IMR-90 (cell line): Measurements from ENCODE around the gene WDR27. TPM values are rescaled to one million over a fixed set of nuclear protein-coding genes. Genes with fewer than 3 reads are reported as not detected.

Experiments used
- ATAC-seq: fragments of 200-7000 bp; cut with Tn5 transposase; 2 replicates; pipeline ENCODE4 v1.9.1; 2020; ENCODE audit warnings: low read depth, mild to moderate bottlenecking, moderate library complexity
- BruUV-seq: library from RNA; stranded (reverse); fragments of 400-500 nt; replicated peaks from 2 replicates; lab custom pipeline; 2021; lab: Mats Ljungman, UMichigan
- CTCF ChIA-PET: fragments of 300-600 bp; formaldehyde crosslinking; extraction: SDS; loops from one replicate; lab custom pipeline; 2021; ENCODE audit warnings: antibody characterized with exemption; lab: Yijun Ruan, JAX
- POLR2A ChIA-PET: fragments of 300-600 bp; sonication (Branson Sonifier 250); formaldehyde crosslinking; loops from one replicate; lab custom pipeline; 2022; ENCODE audit warnings: antibody characterized with exemption; ENCODE audit not compliant: unreplicated experiment; lab: Charles Lee
- DNase-seq: peaks from one replicate; pipeline ENCODE4 v3.0.0; 2013
- H2AFZ ChIP-seq: replicated peaks from 2 replicates; pipeline ENCODE3; 2013; ENCODE audit warnings: low read length, mild to moderate bottlenecking; ENCODE audit not compliant: poor library complexity
- H2AK5ac ChIP-seq: 2 replicates; pipeline ENCODE4 v1.6.1; 2013; ENCODE audit warnings: low read depth, low read length, inconsistent platforms
- H2AK9ac ChIP-seq: replicated peaks from 2 replicates; pipeline ENCODE3; 2013; ENCODE audit warnings: mild to moderate bottlenecking, low read depth, low read length, moderate library complexity; ENCODE audit not compliant: poor library complexity
- H2BK120ac ChIP-seq: 2 replicates; pipeline ENCODE4 v1.6.1; 2013; ENCODE audit warnings: low read depth, low read length, inconsistent platforms
- H2BK15ac ChIP-seq: 3 replicates; pipeline ENCODE4 v1.6.1; 2013; ENCODE audit warnings: low read depth, low read length, inconsistent platforms
- H2BK20ac ChIP-seq: 2 replicates; pipeline ENCODE4 v1.6.1; 2013; ENCODE audit warnings: low read depth, mild to moderate bottlenecking, inconsistent platforms, low read length, moderate library complexity
- H2BK5ac ChIP-seq: 2 replicates; pipeline ENCODE4 v1.6.1; 2013; ENCODE audit warnings: mild to moderate bottlenecking, low read depth, low read length, inconsistent platforms; ENCODE audit not compliant: poor library complexity, severe bottlenecking
- H3K14ac ChIP-seq: replicated peaks from 2 replicates; pipeline ENCODE4 v1.6.1; 2013; ENCODE audit warnings: low read depth, low read length, inconsistent platforms
- H3K18ac ChIP-seq: 2 replicates; pipeline ENCODE4 v1.6.1; 2013; ENCODE audit warnings: low read depth, low read length, control low read depth
- H3K23ac ChIP-seq: 2 replicates; pipeline ENCODE4 v1.6.1; 2013; ENCODE audit warnings: low read depth, low read length, inconsistent platforms
- H3K27ac ChIP-seq: 2 replicates; pipeline ENCODE4 v1.5.1; 2013; ENCODE audit warnings: mild to moderate bottlenecking, control low read depth, low read length; ENCODE audit not compliant: insufficient read depth
- H3K27me3 ChIP-seq: 2 replicates; pipeline ENCODE4 v1.6.1; 2013; ENCODE audit warnings: low read length; ENCODE audit not compliant: control insufficient read depth, insufficient read depth
- H3K36me3 ChIP-seq: 2 replicates; pipeline ENCODE4 v1.6.1; 2013; ENCODE audit warnings: low read length, mixed read lengths; ENCODE audit not compliant: control insufficient read depth, insufficient read depth
- H3K4ac ChIP-seq: 2 replicates; pipeline ENCODE4 v1.6.1; 2013; ENCODE audit warnings: low read depth, low read length, inconsistent platforms
- H3K4me1 ChIP-seq: 2 replicates; pipeline ENCODE4 v1.6.1; 2013; ENCODE audit warnings: low read length, mixed read lengths; ENCODE audit not compliant: control insufficient read depth, insufficient read depth
- H3K4me2 ChIP-seq: 2 replicates; pipeline ENCODE4 v1.6.1; 2013; ENCODE audit warnings: low read depth, mild to moderate bottlenecking, control low read depth, low read length, moderate library complexity
- H3K4me3 ChIP-seq: 2 replicates; pipeline ENCODE4 v1.5.1; 2013; ENCODE audit warnings: low read depth, mild to moderate bottlenecking, control low read depth, low read length, moderate library complexity; ENCODE audit not compliant: insufficient read depth
- H3K56ac ChIP-seq: 2 replicates; pipeline ENCODE4 v1.6.1; 2013; ENCODE audit warnings: low read length, inconsistent platforms; ENCODE audit not compliant: insufficient read depth; ENCODE audit errors: extremely low read depth
- H3K79me1 ChIP-seq, 2 experiments: 2 replicates each; pipeline ENCODE4 v1.6.1; 2013; ENCODE audit warnings: low read length in 2 of 2, inconsistent platforms in 1 of 2, low read depth in 1 of 2
- H3K9ac ChIP-seq: 2 replicates; pipeline ENCODE4 v1.6.1; 2013; ENCODE audit warnings: low read depth, low read length, control low read depth
- H3K9me1 ChIP-seq: 2 replicates; pipeline ENCODE4 v1.6.1; 2013; ENCODE audit warnings: low read length, inconsistent platforms; ENCODE audit not compliant: insufficient read depth
- H3K9me3 ChIP-seq: 2 replicates; pipeline ENCODE4 v1.6.1; 2013; ENCODE audit warnings: low read length; ENCODE audit not compliant: control insufficient read depth, insufficient read depth
- H4K20me1 ChIP-seq: 2 replicates; pipeline ENCODE4 v1.6.1; 2013; ENCODE audit warnings: low read length, inconsistent platforms; ENCODE audit not compliant: insufficient read depth
- H4K5ac ChIP-seq: 2 replicates; pipeline ENCODE4 v1.6.1; 2013; ENCODE audit warnings: mild to moderate bottlenecking, low read depth, low read length, control low read depth
- H4K8ac ChIP-seq, 2 experiments: 2 replicates each; pipeline ENCODE4 v1.6.1; 2013; ENCODE audit warnings: low read depth in 2 of 2, low read length in 2 of 2, control low read depth in 1 of 2, inconsistent platforms in 1 of 2
- H4K91ac ChIP-seq: 2 replicates; pipeline ENCODE4 v1.6.1; 2013; ENCODE audit warnings: low read depth, low read length, inconsistent platforms; ENCODE audit not compliant: insufficient read depth
- BHLHE40 ChIP-seq: fragments of 150-350 bp; IDR thresholded peaks from 2 replicates; pipeline ENCODE4 v1.6.1; 2016; ENCODE audit warnings: mild to moderate bottlenecking, low read depth, low read length
- CHD1 ChIP-seq: IDR thresholded peaks from 2 replicates; pipeline ENCODE4 v1.6.1; 2012; ENCODE audit warnings: low read depth, low read length, improper control_type of control experiment
- whole genome bisulfite sequencing, 2 experiments: methylation state at CpG; one replicate each; pipeline versions ENCODE4 v1.1.5 to v1.1.7; 2013; ENCODE audit warnings: missing lambda C conversion rate in 2 of 2; ENCODE audit not compliant: insufficient read length in 1 of 2; ENCODE audit errors: extremely low coverage in 2 of 2; 5-methylcytosine and 5-hydroxymethylcytosine counted together
- dilution Hi-C: fragments of 300-500 bp; cut with HindIII; formaldehyde crosslinking; loops from one replicate; pipeline ENCODE4 v1.14.3; 2018; ENCODE audit warnings: low sequenced_read_pairs; ENCODE audit not compliant: unreplicated experiment
- in situ Hi-C: fragments of 300-500 bp; cut with MboI; formaldehyde crosslinking; loops from 3 replicates; pipeline ENCODE4 v1.14.3; 2019; ENCODE audit warnings: low sequenced_read_pairs, inconsistent platforms, mixed read lengths
- intact Hi-C: fragments of 100-400 bp; cut with micrococcal nuclease; formaldehyde crosslinking; loops from 2 replicates; pipeline ENCODE4 v1.10.0; 2022
- polyA plus RNA-seq, 3 experiments: library from polyadenylated mRNA; depleted of rRNA; stranded (reverse); fragments of >200 nt; gene quantifications; 2 replicates each; pipeline ENCODE4 v1.2.3, GENCODE V29; 2012; ENCODE audit warnings: low replicate concordance in 1 of 3
- total RNA-seq: library from RNA; depleted of rRNA; stranded (reverse); fragments of >200 nt; gene quantifications from 2 replicates; pipeline ENCODE4 v1.2.3, GENCODE V29; 2012

Gene WDR27
- total and polyA plus RNA-seq, 2 of the 4 experiments (the other 2 are of a cell fraction) = 7.0 to 18.5 TPM

GRCh38 chr6:169701311-169701953, 397 bp downstream of the WDR27 start:
- WGBS, 2 experiments = 0% methylated on average over 7 of the region's 54 CpGs; no CpG with 5 or more reads in 1 of the 2 experiments
- Histone ChIP-seq H4K20me1 (peaks cover 8% of the 10 kb centered on the region; the same call in 1 of the 2 replicates), H2AK9ac (peak overlapping the region; percentile 97), H3K27ac (peak overlapping the region; percentile 82), H4K5ac (no peak overlapping the region), H3K18ac (no peak overlapping the region), H3K27me3 (no peaks in the 10 kb centered on the region), H4K91ac (peak overlapping the region; percentile 60; the same call in 1 of the 2 replicates), H3K14ac (peak overlapping the region; percentile 71), H2BK120ac (peak overlapping the region; percentile 36; the same call in 1 of the 2 replicates), H3K4ac (peak overlapping the region; percentile 77), H3K23ac (peak overlapping the region; percentile 95), H2BK5ac (peak overlapping the region; percentile 64), H2BK20ac (no peak overlapping the region), H3K4me1 (peaks cover 9% of the 10 kb centered on the region), H3K9me3 (no peaks in the 10 kb centered on the region), H3K4me2 (peak overlapping the region; percentile 88), H2BK15ac (no peak overlapping the region), H2AFZ (peak overlapping the region; percentile 96), H3K4me3 (peak overlapping the region; percentile 76), H3K79me1 (peaks cover 24 to 56% of the 10 kb centered on the region in 2 experiments), H3K9me1 (peaks cover 9% of the 10 kb centered on the region; the same call in 1 of the 2 replicates), H3K56ac (peak overlapping the region; percentile 66), H3K9ac (peak overlapping the region; percentile 78), H2AK5ac (peak overlapping the region; percentile 66; the same call in 1 of the 2 replicates), H3K36me3 (peaks cover 7% of the 10 kb centered on the region), H4K8ac (peak overlapping the region; percentile 38 to 69; a peak in 2 of 4 replicates)
- in situ Hi-C loops = no loop called here
- no TSS peak for BruUV-seq
- peak; percentile 1 for ATAC-seq
- DNase-seq = no peak
- ChIA-PET POLR2A (no interaction called here), CTCF (interaction anchor here (0.7 to 1.0 kb wide), 2 partner anchors 165 to 746 kb away, joined by 3 to 4 read pairs; no protein-coding TSS in a partner anchor)
- TF ChIP-seq BHLHE40 = no peak
- TF ChIP-seq CHD1 = 0 out of 2 replicates have a peak, but pooled peaks have one; percentile 72
- dilution Hi-C loops = no loop called here
- intact Hi-C loops = loop anchor here (2.0 to 5.0 kb wide), 3 partner anchors 47 to 449 kb away; partner anchors contain the start of gene THBS2
